Ascending aorta (tissue), 2 donors: ENCODE data around the gene IQCF2. TPM values are rescaled to one million over a fixed set of nuclear protein-coding genes. Genes with fewer than 3 reads are reported as not detected.

Source experiments
- DNase-seq, 2 donors: peaks; one replicate each; pipeline ENCODE4 v3.0.0-alpha.2; 2019; ENCODE audit warnings: low spot score in 2 of 2
- H3K27ac ChIP-seq, 2 donors: fragments of 200-600 bp; sonication (generic); one replicate each; pipeline ENCODE4 v1.5.1; 2016 to 2017; ENCODE audit warnings: mild to moderate bottlenecking in 1 of 2
- H3K27me3 ChIP-seq: fragments of 200-600 bp; sonication (generic); one replicate; pipeline ENCODE4 v1.5.1; 2017
- H3K36me3 ChIP-seq, 2 donors: fragments of 200-600 bp; sonication (generic); one replicate each; pipeline ENCODE4 v1.5.1; 2016
- H3K4me1 ChIP-seq, 2 donors: fragments of 200-600 bp; sonication (generic); one replicate each; pipeline ENCODE4 v1.5.1; 2016 to 2017; ENCODE audit warnings: mild to moderate bottlenecking in 1 of 2
- H3K4me3 ChIP-seq, 2 donors: fragments of 200-600 bp; sonication (generic); one replicate each; pipeline ENCODE4 v1.5.1; 2016 to 2017; ENCODE audit warnings: mild to moderate bottlenecking in 1 of 2
- H3K9me3 ChIP-seq, 2 donors: fragments of 200-600 bp; sonication (generic); one replicate each; pipeline ENCODE4 v1.5.1; 2016
- intact Hi-C: fragments of 100-400 bp; cut with DNase I; formaldehyde crosslinking; loops from one replicate; pipeline ENCODE4 v1.15.1; 2023
- total RNA-seq: library from RNA; depleted of rRNA; stranded (reverse); fragments of >200 nt; gene quantifications from one replicate; pipeline ENCODE4 v1.1.0, GENCODE V29; 2016
- TF ChIP-seq, protein P1 (sequence below), 3 experiments: fragments of 200-600 bp in 2 of 3; fragments of 450-650 bp in 1 of 3; sonication (generic) in 2 of 3; IDR thresholded peaks; one replicate each; pipeline ENCODE4 v1.5.1; 2016 to 2019; ENCODE audit warnings: antibody characterized with exemption in 3 of 3, mild to moderate bottlenecking in 1 of 3, moderate library complexity in 1 of 3

Gene IQCF2
- total RNA-seq = not detected

DNA sequence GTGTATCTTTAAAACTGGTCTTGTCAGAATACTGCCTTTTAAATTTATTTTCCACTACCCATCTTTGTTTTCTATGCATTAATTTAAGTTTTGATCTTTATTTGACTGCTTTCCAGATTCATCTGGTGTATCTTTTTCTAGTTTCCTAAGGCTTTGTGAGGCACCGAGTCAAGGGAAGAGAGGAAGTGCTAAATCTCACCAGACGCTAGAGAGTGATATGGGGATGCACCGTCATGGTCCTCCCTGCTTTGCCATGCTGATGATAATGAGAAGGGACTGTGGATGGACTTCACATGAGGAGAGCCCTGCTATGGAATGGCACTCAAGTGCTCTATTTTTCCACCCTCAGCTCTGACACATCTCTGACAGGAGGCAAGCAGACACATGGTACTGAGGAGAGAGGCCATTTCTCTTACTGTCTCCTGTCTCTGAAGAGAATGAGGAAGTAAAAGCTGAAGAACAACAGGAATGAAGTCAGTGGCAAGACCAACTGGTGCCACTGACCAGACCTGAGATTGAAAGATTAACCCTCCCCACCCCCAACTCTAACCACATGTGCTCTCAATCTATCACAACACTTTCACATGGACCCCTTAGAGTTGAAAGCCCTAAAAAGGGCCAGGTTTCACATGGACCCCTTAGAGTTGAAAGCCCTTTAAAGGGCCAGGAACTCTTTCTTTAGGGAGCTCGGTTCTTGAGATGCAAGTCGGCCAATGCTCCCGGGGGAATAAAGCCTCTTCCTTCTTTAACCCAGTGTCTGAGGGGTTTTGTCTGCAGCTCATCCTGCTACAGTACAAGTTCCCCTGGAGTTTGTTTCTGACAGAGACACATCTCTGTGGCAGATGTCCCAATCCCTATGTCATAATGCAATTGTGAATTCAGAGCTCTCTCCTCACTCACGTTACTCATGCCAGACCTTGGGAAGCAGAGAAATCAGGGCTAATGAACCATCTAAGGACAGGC is at the start of gene IQCF2:
Gene IQCF2, plus strand, starts transcription at position 913 of the 963 bp plus-strand sequence. CDS start 52 bp downstream, outside the sequence.
- no peaks in the 10 kb centered on the region for H3K9me3 ChIP-seq
- DNase-seq = no peak
- intact Hi-C loops = no loop called here
- no peaks in the 10 kb centered on the region for H3K27me3 ChIP-seq
- no peak within 1 kb of the TSS for H3K27ac ChIP-seq
- TF ChIP-seq, protein P1, sequence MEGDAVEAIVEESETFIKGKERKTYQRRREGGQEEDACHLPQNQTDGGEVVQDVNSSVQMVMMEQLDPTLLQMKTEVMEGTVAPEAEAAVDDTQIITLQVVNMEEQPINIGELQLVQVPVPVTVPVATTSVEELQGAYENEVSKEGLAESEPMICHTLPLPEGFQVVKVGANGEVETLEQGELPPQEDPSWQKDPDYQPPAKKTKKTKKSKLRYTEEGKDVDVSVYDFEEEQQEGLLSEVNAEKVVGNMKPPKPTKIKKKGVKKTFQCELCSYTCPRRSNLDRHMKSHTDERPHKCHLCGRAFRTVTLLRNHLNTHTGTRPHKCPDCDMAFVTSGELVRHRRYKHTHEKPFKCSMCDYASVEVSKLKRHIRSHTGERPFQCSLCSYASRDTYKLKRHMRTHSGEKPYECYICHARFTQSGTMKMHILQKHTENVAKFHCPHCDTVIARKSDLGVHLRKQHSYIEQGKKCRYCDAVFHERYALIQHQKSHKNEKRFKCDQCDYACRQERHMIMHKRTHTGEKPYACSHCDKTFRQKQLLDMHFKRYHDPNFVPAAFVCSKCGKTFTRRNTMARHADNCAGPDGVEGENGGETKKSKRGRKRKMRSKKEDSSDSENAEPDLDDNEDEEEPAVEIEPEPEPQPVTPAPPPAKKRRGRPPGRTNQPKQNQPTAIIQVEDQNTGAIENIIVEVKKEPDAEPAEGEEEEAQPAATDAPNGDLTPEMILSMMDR (IDR thresholded peaks at IDR 0.05) = no peak
- no peak within 1 kb of the TSS for H3K4me3 ChIP-seq
- no peaks in the 10 kb centered on the region for H3K4me1 ChIP-seq
- no peaks in the 10 kb centered on the region for H3K36me3 ChIP-seq

DNA sequence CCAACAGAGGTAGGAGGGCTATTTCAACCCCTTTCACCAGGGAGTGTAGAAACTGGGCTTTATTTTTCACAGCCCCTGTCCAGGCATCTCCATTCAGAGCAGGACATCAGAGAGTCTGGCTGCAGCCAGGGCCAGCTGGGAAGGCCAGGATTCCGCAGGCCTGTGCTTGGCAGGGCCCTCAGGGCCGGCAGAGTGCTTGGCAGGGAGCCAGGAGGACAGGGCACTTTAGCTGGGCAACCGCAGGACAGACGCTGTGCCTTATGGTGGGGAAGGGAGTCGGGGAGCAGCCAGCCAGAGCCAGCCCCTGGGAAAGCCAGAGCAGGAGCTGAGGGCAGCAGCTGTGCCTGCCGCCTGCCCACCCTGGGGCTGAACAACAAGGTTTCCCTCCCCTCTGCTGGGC is 47.9 kb upstream of the IQCF2 start:
- Histone ChIP-seq H3K4me3 (no peak overlapping the region), H3K4me1 (no peaks in the 10 kb centered on the region), H3K27me3 (no peaks in the 10 kb centered on the region), H3K9me3 (no peaks in the 10 kb centered on the region), H3K27ac (no peak overlapping the region), H3K36me3 (no peaks in the 10 kb centered on the region)
- intact Hi-C loops = no loop called here
- DNase-seq = no peak
- TF ChIP-seq, protein P1 (IDR thresholded peaks at IDR 0.05) = no peak

DNA sequence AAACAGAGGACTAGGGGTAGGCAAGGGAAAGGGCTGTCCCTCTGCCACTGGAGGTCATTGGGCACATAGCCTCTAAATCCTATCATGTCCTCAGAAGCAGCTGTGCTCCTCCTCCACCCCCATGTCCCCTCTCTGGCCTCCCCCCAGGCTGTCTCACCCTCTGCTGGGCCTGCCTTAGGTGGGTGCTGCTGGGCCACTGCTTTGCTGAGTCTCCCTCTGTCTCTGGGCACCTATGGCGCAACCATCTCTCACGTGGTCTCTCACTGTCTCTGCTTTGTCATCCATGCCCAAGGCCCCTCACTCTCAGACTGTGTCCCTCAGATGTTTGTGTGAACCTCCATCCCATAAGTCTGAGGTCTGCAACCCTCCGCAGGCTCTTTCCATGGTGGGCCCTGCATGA is 47.4 kb upstream of the IQCF2 start:
- Histone ChIP-seq H3K36me3 (no peaks in the 10 kb centered on the region), H3K4me3 (no peak overlapping the region), H3K27me3 (no peaks in the 10 kb centered on the region), H3K9me3 (no peaks in the 10 kb centered on the region), H3K4me1 (no peaks in the 10 kb centered on the region), H3K27ac (no peak overlapping the region)
- DNase-seq = no peak
- TF ChIP-seq, protein P1 (IDR thresholded peaks at IDR 0.05) = no peak
- intact Hi-C loops = no loop called here

DNA sequence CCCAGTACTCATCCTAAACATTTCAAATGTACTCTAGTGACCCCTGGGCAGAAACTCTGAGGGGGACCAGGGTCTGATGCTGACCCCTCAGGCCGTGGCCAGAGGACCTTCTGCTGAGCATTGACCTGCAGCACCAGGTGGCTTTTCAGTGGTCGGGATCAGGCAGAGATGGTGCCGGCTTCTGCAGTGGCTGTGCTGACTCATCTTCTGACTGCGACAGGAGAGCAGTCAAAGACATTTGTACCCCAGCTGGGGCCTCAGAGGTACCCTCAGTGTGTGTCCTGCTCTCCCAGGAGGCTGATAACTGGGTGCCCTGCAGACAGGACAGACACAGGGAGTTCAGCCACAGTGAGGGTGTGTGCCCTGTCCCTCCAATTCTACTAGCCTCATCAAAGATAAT is 45.8 kb upstream of the IQCF2 start:
- H3K4me1 ChIP-seq = no peaks in the 10 kb centered on the region
- no peak overlapping the region for H3K4me3 ChIP-seq
- no peak for DNase-seq
- H3K27ac ChIP-seq = no peak overlapping the region
- H3K36me3 ChIP-seq = no peaks in the 10 kb centered on the region
- H3K9me3 ChIP-seq = no peaks in the 10 kb centered on the region
- intact Hi-C loops = no loop called here
- TF ChIP-seq, protein P1 (IDR thresholded peaks at IDR 0.05) = no peak
- H3K27me3 ChIP-seq = peaks cover 4% of the 10 kb centered on the region

DNA sequence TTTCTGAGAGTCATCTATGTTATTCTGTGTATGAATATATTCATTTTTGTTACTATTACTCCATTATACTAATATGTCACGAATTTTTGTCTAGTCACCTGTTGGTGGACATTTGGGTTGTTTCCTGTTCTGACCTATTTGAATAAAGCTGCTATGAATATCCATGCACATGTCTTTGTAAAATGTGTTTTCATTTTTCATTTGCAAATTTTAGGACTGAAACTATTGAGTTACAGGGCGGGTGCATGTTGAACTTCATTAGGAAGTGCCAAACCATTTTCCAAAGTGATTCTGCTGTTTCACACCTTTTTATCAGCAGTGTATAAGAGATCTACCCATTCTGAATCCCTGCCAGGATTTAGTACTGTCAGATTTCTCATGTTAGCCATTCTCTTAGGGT is 44.7 kb upstream of the IQCF2 start:
- no peak overlapping the region for H3K27ac ChIP-seq
- H3K27me3 ChIP-seq = peaks cover 4% of the 10 kb centered on the region
- DNase-seq = no peak
- H3K4me1 ChIP-seq = no peaks in the 10 kb centered on the region
- H3K36me3 ChIP-seq = no peaks in the 10 kb centered on the region
- intact Hi-C loops = no loop called here
- H3K9me3 ChIP-seq = no peaks in the 10 kb centered on the region
- TF ChIP-seq, protein P1 (IDR thresholded peaks at IDR 0.05) = no peak
- H3K4me3 ChIP-seq = no peak overlapping the region
